DMS153 treated with DMSO at 0.1 percent for 48 hours (cell line): Measurements from ENCODE around the gene CD4.
"Not testable (repeated sequence)": the region's sequence is repeated elsewhere in the genome, so short reads cannot be mapped to it uniquely, and the experiment has no call there.

Source experiments
- DNase-seq: peaks from one replicate; lab custom pipeline; 2025; ENCODE audit not compliant: unreplicated experiment; lab: John Stamatoyannopoulos, UW

CD4 gene

GRCh38 chr12:6788972-6789924, at the start of gene CD4:
TSS of gene CD4 (plus strand) at chr12:6789528. CDS start at chr12:6800139, 10,611 bp downstream.
- DNase-seq: no peak

DNA sequence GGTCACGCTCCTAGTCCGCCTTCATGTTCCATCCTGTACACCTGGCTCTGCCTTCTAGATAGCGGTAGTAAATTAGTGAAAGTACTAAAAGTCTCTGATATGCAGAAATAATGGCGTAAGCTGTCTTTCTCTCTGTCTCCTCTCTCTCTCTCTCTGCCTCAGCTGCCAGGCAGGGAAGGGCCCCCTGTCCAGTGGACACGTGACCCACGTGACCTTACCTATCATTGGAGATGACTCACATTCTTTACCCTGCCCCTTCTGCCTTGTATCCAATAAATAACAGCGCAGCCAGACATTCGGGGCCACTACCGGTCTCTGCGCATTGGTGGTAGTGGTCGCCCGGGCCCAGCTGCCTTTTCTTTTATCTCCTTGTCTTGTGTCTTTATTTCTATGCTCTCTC, 47.2 kb upstream of the CD4 start:
- not testable (repeated sequence) for DNase-seq

GRCh38 chr12:6742834-6743233, 46.5 kb upstream of the CD4 start:
- DNase-seq: no peak

- not testable (repeated sequence) for DNase-seq
Observed at GRCh38 chr12:6743300-6743699, 46.0 kb upstream of the CD4 start.

DNA sequence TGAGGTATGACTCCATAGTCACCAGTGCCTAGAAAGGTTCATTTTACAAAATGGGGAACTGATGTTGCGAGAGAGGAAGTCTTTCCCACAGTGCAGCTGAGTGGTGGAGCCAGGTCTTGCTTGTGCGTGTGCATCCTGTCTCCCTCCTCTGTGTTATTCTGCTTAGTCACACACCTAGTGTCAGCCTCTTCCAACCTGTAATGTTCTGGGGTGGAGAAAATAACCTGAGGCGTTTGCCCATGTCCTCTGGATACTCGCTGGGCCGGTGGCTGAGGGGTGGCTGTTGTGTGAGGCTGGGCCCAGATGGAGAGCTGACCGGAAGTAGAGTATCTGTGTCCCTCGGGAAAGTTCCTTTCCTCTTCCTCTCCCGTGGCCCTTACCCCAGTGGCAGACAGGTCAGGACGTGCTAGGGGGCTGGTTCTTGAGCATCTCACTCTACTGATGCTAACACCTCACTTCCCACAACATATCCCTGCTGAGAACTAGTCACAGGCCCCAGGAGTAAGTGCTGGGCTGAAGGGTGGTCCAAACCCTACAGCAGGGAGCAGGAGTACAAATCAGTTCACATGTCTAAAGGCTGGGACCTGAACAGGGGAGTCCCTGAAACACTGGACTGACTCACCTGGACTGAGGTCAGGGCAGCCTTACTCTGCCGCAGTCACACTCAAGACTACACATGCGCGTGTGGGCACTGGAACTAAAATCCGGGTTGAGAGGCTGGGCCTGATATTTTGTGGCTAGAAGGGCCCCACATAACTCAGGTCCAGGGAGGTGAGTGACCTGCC, 43.4 kb upstream of the CD4 start:
- no peak for DNase-seq

DNA sequence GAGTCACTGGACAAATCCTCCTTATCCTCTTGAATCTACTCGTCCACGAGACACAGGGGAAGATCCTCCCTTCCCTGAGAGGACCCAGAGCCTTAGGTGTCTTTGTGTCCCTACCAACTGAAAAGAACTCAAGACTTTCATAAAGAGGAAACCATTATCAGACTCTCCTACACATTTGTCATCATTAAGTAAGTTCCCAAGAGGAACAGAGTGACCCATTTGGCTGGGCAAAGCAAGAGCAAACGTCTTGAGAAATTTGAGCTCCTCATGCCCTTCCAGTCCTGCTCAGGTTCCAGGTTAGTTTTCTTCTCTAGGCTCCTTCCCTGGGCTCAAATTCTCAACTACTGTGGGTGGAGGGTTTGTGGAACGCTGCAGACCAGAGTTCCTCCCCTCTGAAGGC, 42.1 kb upstream of the CD4 start:
- no peak for DNase-seq

- no peak for DNase-seq
Observed at GRCh38 chr12:6748761-6749160, 40.6 kb upstream of the CD4 start.

- no peak for DNase-seq
Observed at GRCh38 chr12:6750506-6750905, 38.8 kb upstream of the CD4 start.

- DNase-seq: no peak
Observed at GRCh38 chr12:6751767-6752166, 37.6 kb upstream of the CD4 start.

- DNase-seq: no peak
Observed at GRCh38 chr12:6752167-6752920, 37.0 kb upstream of the CD4 start.

GRCh38 chr12:6752921-6753771, 36.2 kb upstream of the CD4 start, which contains the start of gene MLF2:
TSS of gene MLF2 (minus strand) at chr12:6753141. CDS start at chr12:6752334, 807 bp downstream.
- peak; percentile 91 for DNase-seq

DNA sequence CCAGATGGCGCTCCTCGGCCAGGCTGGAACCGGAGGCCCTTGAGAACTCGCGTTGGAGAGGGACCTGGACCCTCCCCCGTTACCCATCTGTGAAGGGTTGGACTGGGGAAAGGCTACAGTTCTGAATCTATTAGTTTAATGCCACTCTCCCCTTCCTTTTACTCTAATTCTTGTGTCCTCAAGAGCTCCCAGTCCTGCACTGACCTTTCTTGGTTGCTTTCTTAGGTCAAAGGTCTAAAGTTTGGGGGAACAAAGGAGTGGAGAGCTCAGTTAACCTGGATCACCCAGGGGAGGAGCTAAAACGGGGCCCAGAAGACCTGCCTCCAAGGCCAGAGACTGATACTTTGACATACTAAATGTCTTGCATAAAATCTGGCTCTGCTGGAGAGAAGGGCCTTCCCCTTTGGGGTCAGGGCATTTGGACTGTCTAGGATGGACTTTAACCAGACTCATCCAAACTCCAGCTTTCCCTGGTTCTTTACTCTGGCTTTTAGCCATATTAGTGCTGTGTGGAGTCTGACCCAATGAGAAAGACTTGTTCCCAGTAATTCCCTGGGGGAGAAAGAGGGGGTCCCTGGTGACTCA, 35.5 kb upstream of the CD4 start:
- DNase-seq: no peak

- no peak for DNase-seq
Observed at GRCh38 chr12:6754411-6754810, 34.9 kb upstream of the CD4 start.

- no peak for DNase-seq
Observed at GRCh38 chr12:6757028-6757690, 32.2 kb upstream of the CD4 start.

DNA sequence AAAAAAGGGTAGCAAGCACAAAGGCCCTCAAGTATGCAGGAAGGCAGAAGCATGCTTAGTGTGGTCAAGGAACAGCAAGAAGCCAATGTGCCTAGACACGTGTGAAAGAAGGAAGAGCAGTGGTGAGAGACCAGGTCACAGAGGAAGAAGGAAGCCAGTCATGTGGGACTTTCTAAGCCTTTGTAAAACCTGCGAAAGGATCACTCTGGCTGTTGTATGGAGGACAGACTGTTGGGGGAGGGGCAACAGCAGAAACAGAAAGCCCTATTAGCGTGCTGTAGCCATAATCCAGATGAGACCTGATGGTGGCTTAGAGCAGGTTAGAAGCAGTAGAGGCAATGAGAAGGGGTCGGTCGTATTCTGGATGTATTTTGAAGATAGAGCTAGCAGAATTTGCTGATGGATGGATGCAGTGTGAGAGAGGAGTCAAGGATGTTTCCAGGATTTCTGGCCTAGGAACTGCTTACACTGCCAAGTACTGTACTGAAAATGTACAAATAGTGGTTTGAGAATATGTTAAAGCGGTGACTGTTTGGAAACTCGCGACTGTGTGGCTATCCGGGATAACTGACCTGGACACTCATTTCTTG, 30.7 kb upstream of the CD4 start:
- DNase-seq: no peak

DNA sequence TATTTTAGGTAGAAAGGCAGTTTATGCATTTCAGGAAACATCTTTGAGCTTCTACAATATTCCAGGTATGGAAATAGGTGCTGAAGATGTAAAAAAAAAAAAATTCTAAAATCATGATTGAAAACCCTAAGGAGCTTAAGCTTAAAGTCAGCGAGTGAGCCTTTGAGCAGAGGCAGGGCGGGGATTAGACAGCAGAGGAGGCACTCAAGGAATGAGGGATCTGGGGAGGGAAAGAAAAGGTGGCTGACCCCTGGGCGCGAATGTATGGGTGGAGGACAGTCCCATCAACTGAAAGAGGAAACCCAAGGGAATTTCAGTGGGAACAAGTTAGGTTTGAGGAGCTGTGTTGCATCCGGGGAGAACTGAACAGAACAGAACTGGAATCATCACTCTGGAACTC, 29.6 kb upstream of the CD4 start:
- no peak for DNase-seq

DNA sequence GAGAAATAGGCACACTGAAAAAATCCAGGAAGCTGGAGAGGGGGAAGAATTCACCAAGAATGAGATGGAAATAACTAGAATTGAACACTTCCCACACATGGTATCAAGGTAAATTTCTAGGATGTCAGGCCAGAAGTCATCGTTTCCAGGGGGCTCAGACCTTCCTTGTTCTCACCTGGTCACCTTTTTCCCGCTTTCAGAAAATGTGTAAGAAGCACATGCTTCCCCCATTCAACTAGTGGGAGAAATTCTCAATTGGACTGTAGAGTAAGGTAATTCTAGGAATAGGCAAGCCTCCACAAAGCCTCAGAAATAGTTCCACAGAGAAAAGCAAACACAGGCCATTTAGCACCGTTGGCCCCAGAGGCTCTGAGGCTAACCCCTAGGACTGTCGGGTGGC, 25.9 kb upstream of the CD4 start:
- DNase-seq: no peak

DNA sequence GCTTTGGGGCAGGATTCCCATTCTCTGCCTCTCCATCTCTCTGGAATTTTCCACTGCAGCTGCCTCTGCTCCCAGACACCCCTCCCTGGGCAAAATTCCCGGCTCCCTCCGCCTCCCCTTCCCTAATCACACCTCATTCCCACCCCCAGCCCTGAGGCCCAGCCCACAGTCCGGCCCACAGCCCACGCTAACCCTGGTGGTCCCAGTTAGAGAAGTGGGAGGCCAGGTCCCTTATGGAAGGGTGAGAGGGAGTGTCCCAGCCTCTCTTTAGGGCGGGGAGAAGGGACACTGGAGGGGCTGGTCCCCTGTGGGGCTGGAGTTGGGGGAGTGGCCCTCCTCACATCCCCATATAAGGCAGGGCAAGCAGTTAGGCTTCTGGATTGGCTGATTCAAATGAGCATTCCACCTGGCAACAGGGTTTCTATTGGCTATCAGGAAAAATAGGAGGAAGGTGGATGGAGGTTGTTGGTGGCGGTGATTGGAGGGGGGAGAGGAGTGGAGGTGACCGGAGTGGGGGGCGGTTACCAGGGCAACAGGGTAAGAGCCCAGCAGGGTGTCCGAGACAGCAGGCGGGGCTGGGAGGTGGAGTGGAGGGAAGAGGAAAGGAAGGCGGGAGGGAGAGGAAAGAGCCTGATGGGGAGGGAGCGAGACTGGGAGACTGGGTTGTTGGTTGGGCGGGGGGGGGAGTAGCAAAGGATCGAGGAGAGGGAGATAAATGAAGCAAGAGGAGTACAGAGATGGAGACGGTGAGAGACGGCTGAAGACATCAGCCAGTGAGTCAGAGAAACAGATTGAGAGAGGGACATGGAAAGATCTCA, 25.1 kb upstream of the CD4 start:
- peak; percentile 98 for DNase-seq
